Thyroid gland (tissue), 4 donors: ENCODE data around the gene UTY.

Experiments
- POLR2A ChIP-seq, 2 donors: fragments of 450-650 bp; IDR thresholded peaks; one replicate each; pipeline ENCODE4 v1.6.1; 2017; ENCODE audit warnings: antibody characterized with exemption in 2 of 2, mild to moderate bottlenecking in 2 of 2, moderate library complexity in 1 of 2
- TF ChIP-seq, protein P1 (sequence below), 6 experiments: fragments of 200-600 bp in 3 of 6; fragments of 450-650 bp in 3 of 6; sonication (generic) in 3 of 6; IDR thresholded peaks; one replicate each; pipeline ENCODE4 v1.5.1; 2016 to 2019; ENCODE audit warnings: antibody characterized with exemption in 6 of 6, mild to moderate bottlenecking in 2 of 6, inconsistent platforms in 1 of 6, moderate library complexity in 1 of 6

DNA sequence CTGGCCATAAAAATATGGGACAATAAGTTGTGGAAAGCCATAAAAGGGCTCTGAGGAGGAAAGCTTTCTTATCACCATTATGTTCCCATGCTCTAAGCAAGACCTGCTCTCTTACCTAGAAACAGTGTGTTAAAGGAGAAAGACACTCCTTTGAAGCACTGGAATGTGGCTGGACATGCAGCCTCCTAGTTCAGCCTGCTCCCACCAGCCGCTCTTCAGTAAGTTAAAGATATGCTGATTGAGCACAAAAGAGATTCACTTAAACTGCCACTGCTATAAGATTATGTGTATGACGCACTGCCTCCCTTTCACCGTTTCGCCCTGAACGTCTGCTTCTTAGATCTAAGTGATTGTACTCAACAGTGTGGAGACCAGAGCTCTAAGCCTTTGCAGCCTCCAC lies 146.0 kb downstream of the UTY start:
- TF ChIP-seq, protein P1, sequence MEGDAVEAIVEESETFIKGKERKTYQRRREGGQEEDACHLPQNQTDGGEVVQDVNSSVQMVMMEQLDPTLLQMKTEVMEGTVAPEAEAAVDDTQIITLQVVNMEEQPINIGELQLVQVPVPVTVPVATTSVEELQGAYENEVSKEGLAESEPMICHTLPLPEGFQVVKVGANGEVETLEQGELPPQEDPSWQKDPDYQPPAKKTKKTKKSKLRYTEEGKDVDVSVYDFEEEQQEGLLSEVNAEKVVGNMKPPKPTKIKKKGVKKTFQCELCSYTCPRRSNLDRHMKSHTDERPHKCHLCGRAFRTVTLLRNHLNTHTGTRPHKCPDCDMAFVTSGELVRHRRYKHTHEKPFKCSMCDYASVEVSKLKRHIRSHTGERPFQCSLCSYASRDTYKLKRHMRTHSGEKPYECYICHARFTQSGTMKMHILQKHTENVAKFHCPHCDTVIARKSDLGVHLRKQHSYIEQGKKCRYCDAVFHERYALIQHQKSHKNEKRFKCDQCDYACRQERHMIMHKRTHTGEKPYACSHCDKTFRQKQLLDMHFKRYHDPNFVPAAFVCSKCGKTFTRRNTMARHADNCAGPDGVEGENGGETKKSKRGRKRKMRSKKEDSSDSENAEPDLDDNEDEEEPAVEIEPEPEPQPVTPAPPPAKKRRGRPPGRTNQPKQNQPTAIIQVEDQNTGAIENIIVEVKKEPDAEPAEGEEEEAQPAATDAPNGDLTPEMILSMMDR (IDR thresholded peaks at IDR 0.05) = no peak
- TF ChIP-seq POLR2A (IDR thresholded peaks at IDR 0.05) = no peak
